GM19035 (cell line): ENCODE measurements around the gene IQCN.

Source experiments
- ATAC-seq: cut with Tn5 transposase; IDR thresholded peaks from one replicate; pipeline ENCODE4 v1.9.1; 2021; ENCODE audit not compliant: unreplicated experiment

IQCN gene

GRCh38 chr19:18234194-18234593 is 40.1 kb downstream of the IQCN start:
- ATAC-seq, result no peak

GRCh38 chr19:18233224-18233825 is 40.9 kb downstream of the IQCN start:
- ATAC-seq, result no peak

GRCh38 chr19:18232540-18233223 is 41.6 kb downstream of the IQCN start:
- ATAC-seq, result no peak

DNA sequence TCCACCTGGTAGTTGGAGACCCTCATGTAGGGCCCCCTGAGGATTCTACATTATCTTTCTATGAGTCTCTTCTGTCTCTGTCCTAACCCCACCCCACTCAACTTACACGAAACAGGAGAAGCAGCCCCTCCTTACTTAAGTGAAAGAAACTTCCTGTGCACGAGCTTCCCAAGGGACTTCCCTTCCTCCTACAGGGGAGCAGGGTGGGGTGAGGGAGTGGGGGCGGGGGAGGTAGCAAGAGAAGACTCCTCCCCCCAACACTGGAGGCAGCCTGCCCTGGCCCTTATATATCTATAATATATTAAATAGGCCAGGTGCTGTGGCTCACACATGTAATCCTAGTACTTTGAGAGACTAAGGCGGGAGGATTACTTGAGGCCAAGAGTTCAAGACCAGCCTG is 42.5 kb downstream of the IQCN start:
- ATAC-seq, result no peak

- ATAC-seq, result no peak
These were observed 43.1 kb downstream of the IQCN start for GRCh38 chr19:18230941-18231734.

DNA sequence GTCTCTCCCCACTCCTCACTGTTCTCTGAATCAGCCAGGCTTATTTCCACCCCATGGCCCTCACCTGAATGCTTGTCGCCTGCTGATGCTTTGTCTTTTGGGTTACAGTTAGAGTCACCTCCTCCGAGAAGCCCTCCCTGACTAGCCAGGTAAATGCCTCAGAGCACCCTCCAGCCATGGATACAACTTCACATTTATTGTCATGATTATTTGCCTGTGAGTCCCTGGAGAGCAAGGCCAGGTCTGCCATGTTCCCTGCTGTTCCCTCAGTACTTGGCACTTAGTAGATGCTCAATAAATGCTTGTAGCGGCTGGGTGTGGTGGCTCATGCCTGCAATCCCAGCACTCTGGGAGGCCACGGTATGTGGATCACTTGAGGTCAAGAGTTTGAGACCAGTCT is 44.3 kb downstream of the IQCN start:
- ATAC-seq, result no peak

DNA sequence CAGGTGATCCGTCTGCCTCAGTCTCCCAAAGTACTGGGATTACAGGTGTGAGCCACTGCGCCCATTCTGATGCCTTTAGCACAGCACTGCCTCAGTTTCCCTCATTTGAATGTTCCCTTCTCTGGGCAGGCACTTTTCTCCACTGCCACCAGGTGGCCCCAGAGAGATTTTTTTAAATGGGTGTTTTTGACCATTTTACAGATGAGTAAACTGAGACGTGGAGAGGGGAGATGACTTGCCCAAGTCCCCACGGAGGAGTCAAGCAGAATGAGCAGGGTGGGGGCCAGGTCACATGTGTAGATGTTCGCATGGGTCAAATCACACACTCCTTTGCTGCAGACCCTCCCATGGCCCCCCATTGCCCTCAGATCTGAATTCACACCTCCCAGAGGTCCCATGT is 44.8 kb downstream of the IQCN start:
- ATAC-seq, result no peak

DNA sequence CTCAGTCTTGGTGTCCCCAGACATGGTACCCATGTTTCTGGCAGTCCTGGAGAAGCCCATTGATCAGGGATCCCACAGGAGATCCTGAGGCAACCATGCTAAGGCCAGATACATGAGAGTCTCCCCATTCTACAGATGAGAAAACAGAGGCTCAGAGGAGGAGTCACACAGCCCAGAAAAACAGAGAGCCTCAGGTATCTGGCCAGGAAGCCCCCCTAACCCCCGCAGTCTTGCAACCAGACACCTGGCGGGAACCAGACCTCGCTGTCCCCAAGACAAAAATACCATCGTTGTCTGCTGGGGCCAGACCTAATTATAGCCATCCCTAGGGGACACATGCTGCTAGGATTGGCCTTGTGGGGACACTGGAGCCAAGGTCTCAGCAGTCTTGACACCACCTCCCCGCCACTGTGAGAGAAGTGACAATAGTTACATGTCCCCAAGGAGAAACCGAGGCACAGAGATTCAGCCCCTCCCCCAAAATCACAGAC is 46.4 kb downstream of the IQCN start:
- ATAC-seq, result no peak

DNA sequence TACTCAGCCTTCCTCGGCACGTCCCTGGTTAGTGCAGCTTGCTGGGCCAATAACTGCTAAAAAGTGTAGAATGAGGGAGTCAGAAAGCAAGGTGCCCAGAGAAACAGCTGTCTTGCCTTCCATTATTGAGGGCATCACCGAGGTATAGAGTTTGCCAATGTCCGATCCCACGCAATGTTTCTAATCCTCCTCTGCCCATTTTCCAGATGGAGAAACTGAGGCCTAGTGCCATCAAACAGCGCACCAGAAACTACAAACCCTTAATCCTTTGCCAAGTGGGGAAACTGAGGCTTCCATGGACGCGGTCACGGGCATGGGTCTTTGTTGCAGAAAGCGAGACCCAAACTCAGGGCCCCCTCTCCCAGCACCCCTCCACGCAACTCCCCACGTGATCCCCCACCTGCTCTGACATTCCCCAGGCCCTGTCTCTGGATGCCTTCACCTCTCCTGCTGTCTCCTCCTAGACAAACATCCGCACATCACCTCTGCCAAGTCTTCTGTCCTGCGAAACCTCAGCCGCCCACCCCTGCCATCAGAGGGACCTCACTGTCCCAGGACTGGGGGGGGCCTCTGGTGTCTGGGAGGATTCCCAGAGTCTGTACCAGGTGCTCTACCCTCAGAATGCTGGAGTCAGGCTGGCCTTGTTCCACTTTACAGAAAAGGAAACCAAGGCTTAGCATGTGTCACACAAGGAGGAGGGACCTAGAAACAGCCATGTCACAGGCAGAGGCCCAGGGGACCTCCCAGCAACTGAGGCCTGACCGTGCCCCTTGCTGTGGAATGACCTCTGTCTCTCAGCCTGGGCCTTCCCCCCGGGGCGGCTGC is 47.1 kb downstream of the IQCN start:
- no peak for ATAC-seq

- ATAC-seq, result no peak
These were observed 48.4 kb downstream of the IQCN start, which contains the start of gene PDE4C for GRCh38 chr19:18225702-18226468. Gene PDE4C (minus strand): TSS chr19:18226438. CDS start chr19:18226415, 23 bp downstream.

GRCh38 chr19:18225355-18225701 is 48.9 kb downstream of the IQCN start:
- ATAC-seq, result no peak

- ATAC-seq, result peak; percentile 94
These were observed 49.5 kb downstream of the IQCN start for GRCh38 chr19:18224525-18225354.

DNA sequence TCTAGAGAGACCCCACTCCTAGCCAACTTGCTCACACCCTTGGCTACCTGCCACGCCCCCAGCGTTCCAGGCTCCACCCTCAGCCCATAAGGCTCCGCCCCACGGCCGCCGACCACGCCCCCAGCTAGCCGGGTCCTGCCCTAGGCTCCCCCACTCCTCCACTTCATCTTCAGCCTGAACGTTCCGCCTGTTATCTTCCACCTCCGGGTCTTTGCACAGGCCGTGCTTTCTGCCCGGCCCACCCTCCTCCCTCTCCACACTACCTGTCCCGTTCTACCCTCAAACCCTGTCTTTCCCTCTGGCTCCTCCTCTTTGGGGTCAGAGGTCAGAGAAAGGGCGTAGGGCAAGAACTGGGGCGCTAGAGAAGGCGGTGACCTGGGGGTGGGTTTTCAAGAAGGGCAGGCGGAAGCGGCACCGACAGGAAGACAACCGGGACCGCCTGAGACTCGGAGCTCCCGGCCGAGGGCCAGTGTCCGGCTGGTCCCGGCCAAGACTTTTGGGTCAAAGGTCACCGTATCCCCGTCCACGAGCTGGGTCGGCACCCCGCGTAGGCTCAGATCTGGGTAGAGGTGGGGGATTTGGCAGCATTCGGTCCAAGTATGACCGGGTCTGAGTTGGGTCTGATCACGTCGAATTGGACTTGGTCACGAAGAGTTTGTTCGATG is 50.3 kb downstream of the IQCN start:
- ATAC-seq, result peak; percentile 31

DNA sequence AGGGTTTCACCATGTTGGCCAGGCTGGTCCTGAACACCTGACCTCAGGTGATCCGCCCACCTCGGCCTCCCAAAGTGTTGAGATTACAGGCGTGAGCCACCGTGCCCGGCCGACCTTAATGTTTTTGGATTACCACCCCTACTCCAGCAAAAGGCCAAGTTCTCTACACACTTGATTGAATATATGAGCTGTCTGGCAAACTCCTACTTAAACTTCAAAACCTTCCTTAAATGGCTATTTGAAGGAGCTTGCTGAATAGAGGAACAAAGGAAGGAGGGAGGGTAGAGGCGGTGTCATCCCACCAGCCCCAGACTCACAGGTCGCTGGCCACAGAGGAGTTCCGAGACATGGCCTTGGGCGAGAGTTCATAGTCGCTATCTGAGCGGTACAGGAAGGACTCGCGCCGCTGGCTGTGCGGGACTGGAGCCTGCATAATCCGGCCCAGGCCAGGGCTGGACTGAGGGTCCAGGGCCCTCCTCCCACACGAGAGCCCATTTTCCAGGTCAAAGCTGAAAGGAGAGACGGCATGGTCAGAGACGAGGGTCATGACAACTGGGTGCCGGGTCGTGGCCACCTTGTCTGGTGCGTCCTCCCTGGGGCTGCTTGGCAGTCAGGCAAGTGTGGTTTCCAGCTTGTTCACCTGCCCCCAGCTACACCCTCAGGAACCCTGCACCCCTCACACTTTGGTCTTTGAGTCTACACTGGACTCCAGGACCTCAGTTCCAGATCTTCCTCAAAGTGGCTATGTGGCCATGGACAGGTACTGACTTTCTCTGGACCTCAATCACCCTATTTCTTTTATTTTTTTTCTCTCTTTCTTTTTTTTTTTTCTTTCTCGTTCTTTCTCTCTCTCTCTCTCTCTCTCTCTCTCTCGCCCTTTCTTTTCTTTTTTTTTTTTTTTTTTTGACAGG is 52.2 kb downstream of the IQCN start:
- no peak for ATAC-seq

GRCh38 chr19:18220632-18221275 is 53.5 kb downstream of the IQCN start:
- no peak for ATAC-seq

DNA sequence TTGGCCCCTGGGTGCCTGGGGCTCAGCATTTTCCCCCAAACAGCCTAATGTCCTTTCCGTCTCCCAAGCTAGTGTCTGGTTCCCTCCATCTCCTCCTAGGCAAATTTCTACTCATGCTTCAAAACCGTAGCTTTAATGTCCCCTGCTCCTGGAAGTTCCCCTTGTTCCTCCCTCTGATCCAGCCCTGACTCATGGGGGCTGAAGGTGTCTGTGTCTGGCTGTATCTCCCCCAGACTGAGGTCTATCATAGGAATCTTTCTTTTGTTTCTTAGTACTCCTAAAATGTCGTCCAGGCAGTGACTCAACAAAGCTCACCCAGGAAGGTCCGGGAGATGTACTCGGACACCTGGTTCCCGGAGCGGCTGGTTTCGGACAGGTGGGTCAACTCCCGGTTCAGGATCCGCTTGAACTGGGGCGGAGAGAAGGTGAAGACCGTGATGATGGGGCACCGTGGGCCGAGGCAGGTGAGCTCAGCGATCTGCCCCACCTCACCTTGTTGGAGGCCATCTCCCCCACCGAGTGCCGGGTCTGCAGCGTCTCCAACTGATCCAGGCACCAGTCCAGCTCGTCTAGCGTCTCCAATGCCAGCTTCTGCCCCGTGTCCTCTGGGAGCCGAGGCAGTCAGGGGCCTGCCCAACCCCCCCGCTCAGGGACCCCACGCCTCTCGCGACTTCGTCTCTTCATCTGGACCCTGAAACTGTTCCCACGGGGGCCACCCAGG is 54.2 kb downstream of the IQCN start:
- no peak for ATAC-seq

- ATAC-seq, result no peak
These were observed 55.7 kb downstream of the IQCN start for GRCh38 chr19:18218600-18218999.
